Peyer's patch (tissue), 4 donors: Measurements from ENCODE around the gene AVPI1.
A peak's percentile ranks its signal among the peaks of the same experiment; 100 is the strongest.

Experiments
- POLR2A ChIP-seq, 2 donors: fragments of 450-650 bp; IDR thresholded peaks; one replicate each; pipeline ENCODE4 v1.5.1; 2017; ENCODE audit warnings: antibody characterized with exemption in 2 of 2, mild to moderate bottlenecking in 2 of 2, moderate library complexity in 2 of 2
- TF ChIP-seq, protein P1 (sequence below), 6 experiments: fragments of 450-650 bp in 4 of 6; fragments of 200-600 bp in 2 of 6; sonication (generic) in 1 of 6; IDR thresholded peaks; one replicate each; pipeline ENCODE4 v1.5.1; 2017 to 2019; ENCODE audit warnings: antibody characterized with exemption in 6 of 6, mild to moderate bottlenecking in 3 of 6, moderate library complexity in 1 of 6

DNA sequence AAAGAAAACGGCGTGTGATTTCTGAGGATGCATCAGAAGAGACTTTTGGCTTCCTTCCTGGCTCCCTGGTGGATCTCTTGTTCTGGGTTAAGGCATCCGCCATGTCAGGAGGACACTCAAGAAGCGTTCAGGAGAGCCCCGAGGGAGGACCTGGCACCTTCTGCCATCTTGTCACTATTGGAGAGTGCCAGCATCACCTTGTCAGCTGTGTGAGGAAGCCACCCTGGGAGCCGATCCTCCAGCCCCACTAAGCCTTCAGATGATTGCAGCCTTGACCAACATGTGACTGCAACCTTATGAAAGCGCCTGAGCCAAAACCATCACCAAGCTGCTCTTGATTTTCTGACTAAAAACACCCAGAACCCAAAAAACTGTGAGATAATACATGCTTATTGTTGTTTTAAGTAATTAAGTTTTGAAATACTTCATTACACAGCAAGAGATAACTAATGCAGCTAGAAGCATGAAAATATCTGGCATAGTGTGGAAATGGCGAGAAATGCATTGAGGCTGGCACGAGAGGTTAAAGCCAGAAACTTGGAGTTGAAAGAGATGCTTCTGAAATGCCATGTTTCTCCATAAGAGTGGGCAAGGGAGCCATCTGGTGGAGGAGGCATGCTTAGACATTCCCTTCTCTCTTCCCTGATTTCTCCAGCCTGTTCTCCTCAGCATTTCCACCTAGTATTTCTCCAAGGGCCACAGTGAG lies 44.5 kb upstream of the AVPI1 start:
- TF ChIP-seq, protein P1, sequence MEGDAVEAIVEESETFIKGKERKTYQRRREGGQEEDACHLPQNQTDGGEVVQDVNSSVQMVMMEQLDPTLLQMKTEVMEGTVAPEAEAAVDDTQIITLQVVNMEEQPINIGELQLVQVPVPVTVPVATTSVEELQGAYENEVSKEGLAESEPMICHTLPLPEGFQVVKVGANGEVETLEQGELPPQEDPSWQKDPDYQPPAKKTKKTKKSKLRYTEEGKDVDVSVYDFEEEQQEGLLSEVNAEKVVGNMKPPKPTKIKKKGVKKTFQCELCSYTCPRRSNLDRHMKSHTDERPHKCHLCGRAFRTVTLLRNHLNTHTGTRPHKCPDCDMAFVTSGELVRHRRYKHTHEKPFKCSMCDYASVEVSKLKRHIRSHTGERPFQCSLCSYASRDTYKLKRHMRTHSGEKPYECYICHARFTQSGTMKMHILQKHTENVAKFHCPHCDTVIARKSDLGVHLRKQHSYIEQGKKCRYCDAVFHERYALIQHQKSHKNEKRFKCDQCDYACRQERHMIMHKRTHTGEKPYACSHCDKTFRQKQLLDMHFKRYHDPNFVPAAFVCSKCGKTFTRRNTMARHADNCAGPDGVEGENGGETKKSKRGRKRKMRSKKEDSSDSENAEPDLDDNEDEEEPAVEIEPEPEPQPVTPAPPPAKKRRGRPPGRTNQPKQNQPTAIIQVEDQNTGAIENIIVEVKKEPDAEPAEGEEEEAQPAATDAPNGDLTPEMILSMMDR (IDR thresholded peaks at IDR 0.05): peak; percentile 36 to 98 (median 88)
- no peak for TF ChIP-seq POLR2A (IDR thresholded peaks at IDR 0.05)
